Left lung (tissue), 10 donors: ENCODE results near the gene CAMTA1. TPM values are rescaled to one million over a fixed set of nuclear protein-coding genes. Genes with fewer than 3 reads are reported as not detected.

ENCODE experiments used
- ATAC-seq: fragments of 200-7000 bp; cut with Tn5 transposase; one replicate; pipeline ENCODE4 v1.9.1; 2020; ENCODE audit warnings: moderate library complexity
- DNase-seq, 4 donors: peaks; one replicate each; pipeline ENCODE4 v3.0.0-alpha.2; 2013 to 2020
- H3K27ac ChIP-seq, 2 donors: fragments of 200-600 bp; sonication (generic) in 1 of 2; one replicate each; pipeline versions ENCODE4 v1.5.0 to v1.8.0; 2020 to 2021
- H3K27me3 ChIP-seq, 2 donors: fragments of 200-600 bp; sonication (generic) in 1 of 2; one replicate each; pipeline versions ENCODE4 v1.5.0 to v1.8.0; 2020 to 2021
- H3K36me3 ChIP-seq, 2 donors: fragments of 200-600 bp; sonication (generic) in 1 of 2; one replicate each; pipeline versions ENCODE4 v1.5.0 to v1.8.0; 2020 to 2021
- H3K4me1 ChIP-seq, 2 donors: fragments of 200-600 bp; one replicate each; pipeline ENCODE4 v1.8.0; 2021
- H3K4me3 ChIP-seq, 2 donors: fragments of 200-600 bp; sonication (generic) in 1 of 2; one replicate each; pipeline versions ENCODE4 v1.5.0 to v1.8.0; 2020 to 2021; ENCODE audit warnings: mild to moderate bottlenecking in 1 of 2
- H3K9me3 ChIP-seq, 2 donors: fragments of 200-600 bp; sonication (generic) in 1 of 2; one replicate each; pipeline versions ENCODE4 v1.5.0 to v1.8.0; 2020 to 2021
- intact Hi-C, 2 donors: fragments of 100-400 bp; cut with DNase I; formaldehyde crosslinking; loops; one replicate each; pipeline versions ENCODE4 v1.11.2 to v1.14.2; 2022
- polyA plus RNA-seq, 6 donors: library from polyadenylated mRNA; unstranded; fragments of 120-200 nt; gene quantifications; one replicate each; pipeline ENCODE4 v1.2.1, GENCODE V29; 2013; ENCODE audit not compliant: insufficient read length in 6 of 6
- total RNA-seq, 2 donors: library from RNA; stranded (reverse); fragmentation: NEBNext Ultra II Directional; extraction: Animal tissue kit (Norgen Biotek cat#: 25700); gene quantifications; one replicate each; pipeline ENCODE4 v1.2.1, GENCODE V29; 2021
- TF ChIP-seq, protein P1 (sequence below), 2 donors: fragments of 200-600 bp; sonication (generic) in 1 of 2; IDR thresholded peaks; one replicate each; pipeline versions ENCODE4 v1.5.0 to v1.8.0; 2021; ENCODE audit warnings: antibody characterized with exemption in 2 of 2
- donor health status: DM: no; HTN: yes; CAD: no.
- donor health status: DM: no; HTN: no; CAD: no.

Gene CAMTA1
- total and polyA plus RNA-seq, 8 donors: 42.7 to 69.1 (median 49.4) TPM

DNA sequence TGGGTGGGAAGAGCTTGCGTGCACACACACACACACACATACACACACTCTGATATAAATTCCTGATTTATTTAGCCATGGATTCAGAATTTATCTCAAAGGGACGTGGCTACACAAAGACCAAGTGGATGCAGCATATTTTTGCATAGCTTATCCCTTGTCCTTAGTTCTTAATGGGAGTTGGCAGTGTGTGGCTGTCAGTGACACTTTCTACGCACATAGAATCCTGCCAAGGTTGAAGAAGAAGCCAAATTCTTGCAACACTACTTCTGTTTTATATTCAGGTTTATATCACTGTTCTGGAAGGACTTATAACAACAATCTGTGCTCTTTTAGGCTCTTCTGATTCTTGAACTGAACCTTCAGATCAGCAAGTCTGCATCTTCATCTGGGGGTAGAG, 292.7 kb downstream of the CAMTA1 start:
- Histone ChIP-seq H3K36me3 (no peaks in the 10 kb centered on the region), H3K27ac (no peak overlapping the region), H3K9me3 (peaks cover 0 to 17% of the 10 kb centered on the region in 2 donors), H3K27me3 (no peaks in the 10 kb centered on the region), H3K4me1 (no peaks in the 10 kb centered on the region), H3K4me3 (no peak overlapping the region)
- no peak for DNase-seq
- intact Hi-C loops: no loop called here
- TF ChIP-seq, protein P1, sequence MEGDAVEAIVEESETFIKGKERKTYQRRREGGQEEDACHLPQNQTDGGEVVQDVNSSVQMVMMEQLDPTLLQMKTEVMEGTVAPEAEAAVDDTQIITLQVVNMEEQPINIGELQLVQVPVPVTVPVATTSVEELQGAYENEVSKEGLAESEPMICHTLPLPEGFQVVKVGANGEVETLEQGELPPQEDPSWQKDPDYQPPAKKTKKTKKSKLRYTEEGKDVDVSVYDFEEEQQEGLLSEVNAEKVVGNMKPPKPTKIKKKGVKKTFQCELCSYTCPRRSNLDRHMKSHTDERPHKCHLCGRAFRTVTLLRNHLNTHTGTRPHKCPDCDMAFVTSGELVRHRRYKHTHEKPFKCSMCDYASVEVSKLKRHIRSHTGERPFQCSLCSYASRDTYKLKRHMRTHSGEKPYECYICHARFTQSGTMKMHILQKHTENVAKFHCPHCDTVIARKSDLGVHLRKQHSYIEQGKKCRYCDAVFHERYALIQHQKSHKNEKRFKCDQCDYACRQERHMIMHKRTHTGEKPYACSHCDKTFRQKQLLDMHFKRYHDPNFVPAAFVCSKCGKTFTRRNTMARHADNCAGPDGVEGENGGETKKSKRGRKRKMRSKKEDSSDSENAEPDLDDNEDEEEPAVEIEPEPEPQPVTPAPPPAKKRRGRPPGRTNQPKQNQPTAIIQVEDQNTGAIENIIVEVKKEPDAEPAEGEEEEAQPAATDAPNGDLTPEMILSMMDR (IDR thresholded peaks at IDR 0.05): no peak
- no peak for ATAC-seq

DNA sequence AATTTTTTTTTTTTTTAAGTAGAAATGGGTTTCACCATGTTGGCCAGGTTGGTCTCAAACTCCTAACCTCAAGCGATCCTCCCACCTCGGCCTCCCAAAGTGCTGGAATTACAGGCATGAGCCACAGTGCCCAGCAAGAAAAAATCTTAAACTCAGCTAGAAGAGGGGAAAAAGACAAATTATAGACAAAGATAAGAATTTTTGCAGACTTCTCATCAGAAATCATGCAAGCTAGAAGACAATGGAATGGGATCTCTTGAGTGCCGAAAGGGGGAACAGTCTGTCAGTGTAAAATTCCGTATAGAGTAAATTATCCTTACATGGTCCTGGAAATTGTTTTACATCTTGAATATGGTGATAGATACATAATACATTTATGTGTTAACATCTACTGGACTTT, 294.4 kb downstream of the CAMTA1 start:
- H3K27ac ChIP-seq: no peak overlapping the region
- no peak overlapping the region for H3K4me3 ChIP-seq
- H3K36me3 ChIP-seq: no peaks in the 10 kb centered on the region
- ATAC-seq (no peak), DNase-seq (no peak)
- no peaks in the 10 kb centered on the region for H3K27me3 ChIP-seq
- TF ChIP-seq, protein P1 (IDR thresholded peaks at IDR 0.05): no peak
- intact Hi-C loops: no loop called here
- H3K4me1 ChIP-seq: no peaks in the 10 kb centered on the region
- H3K9me3 ChIP-seq: peaks cover 0 to 17% of the 10 kb centered on the region in 2 donors

DNA sequence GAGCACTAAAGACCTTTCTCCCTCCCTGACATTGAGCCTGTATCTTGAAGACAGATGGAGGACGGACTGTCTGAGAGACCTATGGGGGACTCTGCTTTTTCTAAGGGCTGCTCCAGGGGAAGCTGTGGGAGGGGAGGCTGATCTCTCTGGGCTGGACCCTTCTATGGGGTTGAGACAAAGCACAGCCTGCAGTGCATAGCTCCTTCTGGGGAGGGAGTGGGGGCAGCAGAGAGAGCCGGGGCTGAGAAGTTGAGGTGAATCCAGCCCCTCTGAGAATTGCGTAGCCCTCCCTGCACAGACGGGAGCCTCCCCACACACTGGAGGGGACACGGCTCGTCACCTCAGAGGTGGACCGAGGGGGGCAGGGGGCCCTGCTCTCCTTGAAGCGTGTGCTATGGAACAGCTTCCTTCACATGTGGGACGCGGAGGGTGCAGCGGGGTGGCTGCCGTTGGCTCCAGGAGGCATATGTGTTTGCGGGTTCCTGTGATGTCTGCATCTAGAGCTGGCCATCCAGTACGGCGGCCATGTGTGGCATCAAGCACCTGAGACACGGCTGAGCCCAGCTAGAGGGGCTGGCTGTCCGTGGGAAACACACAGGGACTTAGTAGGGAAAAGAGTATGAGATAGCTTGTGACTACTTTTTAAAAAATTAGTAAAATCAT, 299.1 kb downstream of the CAMTA1 start:
- Histone ChIP-seq H3K4me3 (no peak overlapping the region), H3K27ac (no peak overlapping the region), H3K27me3 (peaks cover 0 to 17% of the 10 kb centered on the region in 2 donors), H3K4me1 (no peaks in the 10 kb centered on the region), H3K36me3 (no peaks in the 10 kb centered on the region), H3K9me3 (peaks cover 0 to 16% of the 10 kb centered on the region in 2 donors)
- ATAC-seq (no peak), DNase-seq (no peak)
- intact Hi-C loops: no loop called here
- TF ChIP-seq, protein P1 (IDR thresholded peaks at IDR 0.05): no peak

DNA sequence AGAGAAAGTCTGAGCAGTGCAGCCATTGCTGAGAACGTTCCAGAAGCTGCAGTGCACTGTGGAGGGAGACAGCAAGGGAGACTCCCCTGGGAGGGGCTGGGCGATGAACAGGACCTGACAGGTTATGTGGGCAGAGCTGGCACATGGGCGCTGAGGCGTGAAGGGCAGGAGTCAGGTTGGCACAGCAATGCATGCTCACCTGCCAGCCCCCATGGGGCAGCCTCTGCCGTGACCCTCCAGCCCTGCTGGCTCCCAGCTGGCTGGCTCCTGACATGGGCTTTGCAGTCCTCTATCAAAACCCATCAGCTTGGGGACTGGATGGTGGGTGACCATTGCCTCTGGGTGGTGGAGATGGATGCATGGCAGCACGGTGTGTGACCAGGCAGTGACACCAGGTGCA, 300.3 kb downstream of the CAMTA1 start:
- TF ChIP-seq, protein P1 (IDR thresholded peaks at IDR 0.05): no peak
- ATAC-seq (no peak), DNase-seq (no peak)
- Histone ChIP-seq H3K4me3 (no peak overlapping the region), H3K27ac (no peak overlapping the region), H3K27me3 (peaks cover 0 to 17% of the 10 kb centered on the region in 2 donors), H3K9me3 (peaks cover 0 to 4% of the 10 kb centered on the region in 2 donors), H3K4me1 (no peaks in the 10 kb centered on the region), H3K36me3 (no peaks in the 10 kb centered on the region)
- intact Hi-C loops: no loop called here

DNA sequence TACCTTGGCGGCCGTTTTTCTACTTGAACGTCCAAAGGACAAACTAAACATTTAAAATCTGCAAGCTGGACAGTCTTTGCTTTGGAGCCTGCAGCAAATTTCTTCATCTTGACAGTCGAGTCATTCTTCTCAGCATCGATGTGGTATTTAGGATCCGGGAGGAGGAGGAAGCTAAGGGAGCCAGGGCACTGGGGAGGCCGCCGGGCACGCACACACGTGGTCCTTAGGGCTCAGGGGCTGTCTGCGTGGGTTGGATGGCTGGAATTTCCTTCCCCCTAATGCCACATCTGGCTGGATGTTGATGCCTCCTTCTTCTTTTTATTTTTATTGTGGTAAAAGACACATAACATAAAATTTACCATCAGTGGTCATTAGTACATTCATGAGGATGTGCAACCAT, 300.9 kb downstream of the CAMTA1 start:
- Histone ChIP-seq H3K4me1 (no peaks in the 10 kb centered on the region), H3K4me3 (no peak overlapping the region), H3K27me3 (peaks cover 0 to 17% of the 10 kb centered on the region in 2 donors), H3K9me3 (no peaks in the 10 kb centered on the region), H3K27ac (no peak overlapping the region), H3K36me3 (no peaks in the 10 kb centered on the region)
- no peak for ATAC-seq
- TF ChIP-seq, protein P1 (IDR thresholded peaks at IDR 0.05): no peak
- no peak for DNase-seq
- intact Hi-C loops: no loop called here
